GM20000 (cell line): Measurements from ENCODE around the gene SULT1A2.
"Not testable (repeated sequence)": the region's sequence is repeated elsewhere in the genome, so short reads cannot be mapped to it uniquely, and the experiment has no call there.

Experiments used
- DNase-seq: peaks from one replicate; pipeline ENCODE4 v3.0.0; 2012; ENCODE audit warnings: low spot score
- CTCF ChIP-seq: IDR thresholded peaks from 2 replicates; pipeline ENCODE4 v1.5.1; 2012; ENCODE audit warnings: mild to moderate bottlenecking, control low read depth; ENCODE audit errors: extremely low read depth, missing control alignments

SULT1A2 gene

GRCh38 chr16:28616636-28617035 is 19.8 kb upstream of the SULT1A2 start:
- no peak for DNase-seq
- no peak for TF ChIP-seq CTCF

GRCh38 chr16:28616224-28616577 is 19.4 kb upstream of the SULT1A2 start:
- not testable (repeated sequence) for DNase-seq

GRCh38 chr16:28615486-28616223 is 18.8 kb upstream of the SULT1A2 start:
- TF ChIP-seq CTCF, result peak; percentile 33
- DNase-seq, result not testable (repeated sequence)

- not testable (repeated sequence) for DNase-seq
Measured at GRCh38 chr16:28614561-28614960, 17.7 kb upstream of the SULT1A2 start.

- not testable (repeated sequence) for DNase-seq
Measured at GRCh38 chr16:28613912-28614311, 17.1 kb upstream of the SULT1A2 start.

- DNase-seq, result not testable (repeated sequence)
Measured at GRCh38 chr16:28612359-28613280, 15.8 kb upstream of the SULT1A2 start.

GRCh38 chr16:28610595-28611191 is 13.8 kb upstream of the SULT1A2 start:
- peak; percentile 31 for DNase-seq

GRCh38 chr16:28609631-28610594 is 13.1 kb upstream of the SULT1A2 start, which contains the start of gene SULT1A1:
Gene SULT1A1, minus strand, starts transcription at chr16:28610044. Its CDS starts 1,189 bp downstream, at chr16:28608855.
- DNase-seq, result no peak
- no peak for TF ChIP-seq CTCF

More at GRCh38 chr16:28610595-28611191, 13.8 kb upstream of the SULT1A2 start:
- no peak for TF ChIP-seq CTCF

- not testable (repeated sequence) for DNase-seq
Measured at GRCh38 chr16:28608867-28609596, 12.2 kb upstream of the SULT1A2 start.

GRCh38 chr16:28608496-28608808 is 11.6 kb upstream of the SULT1A2 start:
- not testable (repeated sequence) for DNase-seq

GRCh38 chr16:28607681-28608495 is 11.0 kb upstream of the SULT1A2 start:
- not testable (repeated sequence) for DNase-seq
